Panc1 (cell line): ENCODE measurements around the gene CACNG1.

Experiments
- CTCF ChIP-seq: fragments of 450-650 bp; IDR thresholded peaks from 2 replicates; pipeline ENCODE4 v1.5.1; 2017; ENCODE audit warnings: mild to moderate bottlenecking
- REST ChIP-seq, 2 experiments: IDR thresholded peaks; 2 replicates each; pipeline ENCODE4 v1.6.1; 2011 to 2012; ENCODE audit warnings: low read depth in 2 of 2, control low read depth in 1 of 2, low read length in 1 of 2, mild to moderate bottlenecking in 1 of 2, moderate library complexity in 1 of 2; ENCODE audit not compliant: insufficient read depth in 1 of 2
- SIN3A ChIP-seq: IDR thresholded peaks from 2 replicates; pipeline ENCODE4 v1.6.1; 2012; ENCODE audit warnings: low read depth, mild to moderate bottlenecking, low read length, moderate library complexity, borderline replicate concordance; ENCODE audit not compliant: insufficient read depth

GRCh38 chr17:67051155-67051538, 6.8 kb downstream of the CACNG1 start:
- TF ChIP-seq SIN3A (no peak), CTCF (no peak), REST (IDR thresholded peaks at IDR 0.05; ENCODE audit: insufficient read depth in 1 of 2, low read depth in 2 of 2, low read length in 1 of 2) (no peak)
